GM12878 (cell line): ENCODE measurements around the gene SYCE1L. TPM values are rescaled to one million over a fixed set of nuclear protein-coding genes. Genes with fewer than 3 reads are reported as not detected.

Experiments
- ATAC-seq: fragments of 200-7000 bp; cut with Tn5 transposase; 3 replicates; pipeline ENCODE4 v1.9.1; 2020; ENCODE audit warnings: mild to moderate bottlenecking, moderate library complexity
- BruUV-seq: library from RNA; stranded (reverse); fragments of 400-500 nt; replicated peaks from 2 replicates; lab custom pipeline; 2021; lab: Mats Ljungman, UMichigan
- CTCF ChIA-PET: fragments of 300-600 bp; sonication (Branson Sonifier 250); formaldehyde crosslinking; extraction: SDS; loops from one replicate; lab custom pipeline; 2021; ENCODE audit warnings: inconsistent platforms; lab: Yijun Ruan, JAX
- POLR2A ChIA-PET: fragments of 350-600 bp; formaldehyde crosslinking; extraction: SDS; loops from one replicate; lab custom pipeline; 2021; ENCODE audit warnings: inconsistent platforms; lab: Charles Lee
- RAD21 ChIA-PET: fragments of 300-600 bp; sonication (Branson Sonifier 250); formaldehyde crosslinking; loops from one replicate; lab custom pipeline; 2023; ENCODE audit warnings: antibody characterized with exemption; ENCODE audit not compliant: unreplicated experiment; lab: Charles Lee
- SMC1A ChIA-PET: fragments of 300-600 bp; sonication (Branson Sonifier 250); formaldehyde crosslinking; loops from one replicate; lab custom pipeline; 2023; ENCODE audit not compliant: unreplicated experiment, uncharacterized antibody; lab: Charles Lee
- DNase-seq: peaks from one replicate; pipeline ENCODE4 v3.0.0-alpha.2; 2011; ENCODE audit warnings: low read depth, low spot score
- FAIRE-seq: peaks from 3 replicates; lab custom pipeline; 2011; peaks lifted over from hg19 to GRCh38; lab: Jason Lieb, UNC
- H2AFZ ChIP-seq: 2 replicates; pipeline ENCODE4 v1.6.0; 2011; ENCODE audit warnings: low read depth, low read length, control low read depth; ENCODE audit not compliant: control insufficient read depth
- H3K27ac ChIP-seq: 2 replicates; pipeline ENCODE4 v1.5.1; 2011; ENCODE audit warnings: control low read depth; ENCODE audit not compliant: control insufficient read depth, insufficient read depth
- H3K27me3 ChIP-seq, 2 experiments: replicated peaks in 1 of 2; 2 replicates each; pipeline versions ENCODE4 v1.6.0 to v1.6.1; 2011; ENCODE audit warnings: low read length in 1 of 2; ENCODE audit not compliant: control insufficient read depth in 2 of 2, insufficient read depth in 2 of 2
- H3K36me3 ChIP-seq, 2 experiments: 2 replicates each; pipeline ENCODE4 v1.5.1; 2011; ENCODE audit warnings: low read length in 1 of 2; ENCODE audit not compliant: control insufficient read depth in 2 of 2, insufficient read depth in 2 of 2
- H3K4me1 ChIP-seq: 2 replicates; pipeline ENCODE4 v1.6.1; 2011; ENCODE audit warnings: mild to moderate bottlenecking, low read length, moderate library complexity, mixed read lengths; ENCODE audit not compliant: control insufficient read depth, insufficient read depth
- H3K4me2 ChIP-seq: 2 replicates; pipeline ENCODE4 v1.6.0; 2011; ENCODE audit warnings: control low read depth; ENCODE audit not compliant: control insufficient read depth, insufficient read depth
- H3K4me3 ChIP-seq: fragments of 200-600 bp; sonication (generic); 2 replicates; pipeline ENCODE4 v1.5.1; 2016
- H3K79me2 ChIP-seq: 2 replicates; pipeline ENCODE4 v1.6.0; 2011; ENCODE audit warnings: low read length; ENCODE audit not compliant: control insufficient read depth, insufficient read depth
- H3K9ac ChIP-seq: 2 replicates; pipeline ENCODE4 v1.8.0; 2011; ENCODE audit warnings: low read length, control low read depth, mixed read lengths; ENCODE audit not compliant: control insufficient read depth, insufficient read depth
- H3K9me3 ChIP-seq: replicated peaks from 3 replicates; pipeline ENCODE4 v1.5.1; 2011; ENCODE audit warnings: mild to moderate bottlenecking, low read length; ENCODE audit not compliant: control insufficient read depth, insufficient read depth
- H4K20me1 ChIP-seq: 2 replicates; pipeline ENCODE4 v1.6.0; 2011; ENCODE audit not compliant: control insufficient read depth, insufficient read depth
- HDAC2 ChIP-seq: fragments of 200-600 bp; sonication (generic); IDR thresholded peaks from 2 replicates; pipeline ENCODE4 v1.6.1; 2017
- IRF4 ChIP-seq: IDR thresholded peaks from 2 replicates; pipeline ENCODE4 v1.6.1; 2011; ENCODE audit warnings: low read depth, low read length
- MTA2 ChIP-seq: fragments of 450-650 bp; IDR thresholded peaks from 2 replicates; pipeline ENCODE4 v1.6.1; 2016; ENCODE audit warnings: low read depth, mild to moderate bottlenecking, moderate library complexity
- WGBS: methylation state at CpG from one replicate; pipeline ENCODE4 v1.1.6; 2016; ENCODE audit warnings: low lambda C conversion rate; ENCODE audit not compliant: insufficient replicate concordance, insufficient coverage; ENCODE audit errors: missing lambda C conversion rate; 5-methylcytosine and 5-hydroxymethylcytosine counted together
- in situ Hi-C: fragments of 300-500 bp; cut with MboI; formaldehyde crosslinking; loops from 9 replicates; pipeline ENCODE4 v1.14.3; 2018; ENCODE audit warnings: mixed read lengths
- intact Hi-C: fragments of 100-400 bp; cut with micrococcal nuclease; formaldehyde crosslinking; loops from one replicate; pipeline ENCODE4 v1.14.2; 2022; ENCODE audit not compliant: unreplicated experiment
- polyA plus RNA-seq, 11 experiments: library from polyadenylated mRNA; depleted of rRNA in 4 of 11; unstranded in 6 of 11; stranded (reverse) in 5 of 11; fragments of >200 nt; fragmentation: Nextera tagmentation in 4 of 11; fragmentation: Illumina TruSeq in 1 of 11; extraction: Ambion mirVana in 4 of 11; extraction: Trizol in 1 of 11; gene quantifications; 1 replicate in 1 of 11; 2 replicates in 10 of 11; pipeline versions ENCODE4 v1.2.1 to v1.2.3, GENCODE V29; 2011 to 2016; ENCODE audit warnings: inconsistent platforms in 2 of 11, missing spikeins in 2 of 11, low read depth in 1 of 11
- total RNA-seq, 4 experiments: library from RNA; depleted of rRNA in 3 of 4; stranded (reverse); fragments of >200 nt in 3 of 4; fragmentation: Illumina TruSeq in 1 of 4; extraction: Trizol in 1 of 4; gene quantifications; 2 replicates each; pipeline versions ENCODE4 v1.2.1 to v1.2.3, GENCODE V29; 2013 to 2021
- TF ChIP-seq, protein P1 (sequence below): IDR thresholded peaks from 2 replicates; pipeline ENCODE4 v1.6.1; 2011; ENCODE audit warnings: borderline replicate concordance, low read depth, mild to moderate bottlenecking, moderate library complexity, low read length; ENCODE audit not compliant: insufficient read depth, poor library complexity, severe bottlenecking

SYCE1L gene
- total and polyA plus RNA-seq, 10 of the 15 experiments (the other 5 are each of a cell fraction or from before 2014, with no cell fraction given), result 0.35 to 4.6 (median 0.91) TPM; not detected in 5

DNA sequence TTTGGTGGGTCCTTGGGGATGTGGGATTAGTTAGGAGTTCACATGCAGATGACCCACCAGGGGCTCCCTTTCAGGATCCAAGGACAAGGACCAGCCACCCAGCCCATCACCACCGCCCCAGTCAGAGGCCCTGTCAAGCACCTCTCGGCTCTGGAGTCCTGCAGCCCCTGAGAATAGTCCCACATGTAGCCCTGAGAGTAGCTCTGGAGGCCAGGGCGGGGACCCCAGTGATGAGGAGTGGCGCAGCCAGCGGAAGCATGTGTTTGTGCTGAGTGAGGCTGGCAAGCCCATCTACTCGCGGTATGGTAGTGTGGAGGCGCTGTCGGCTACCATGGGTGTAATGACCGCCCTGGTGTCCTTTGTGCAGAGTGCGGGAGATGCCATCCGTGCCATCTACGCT is 5.8 kb upstream of the SYCE1L start:
- BruUV-seq, result no TSS peak
- Histone ChIP-seq H2AFZ (no peak overlapping the region), H3K4me3 (no peak overlapping the region; the same call in 1 of the 2 replicates), H3K4me1 (no peaks in the 10 kb centered on the region; the same call in 1 of the 2 replicates), H4K20me1 (no peaks in the 10 kb centered on the region), H3K9me3 (no peaks in the 10 kb centered on the region), H3K27ac (no peak overlapping the region), H3K79me2 (peaks cover 29% of the 10 kb centered on the region), H3K4me2 (peak overlapping the region; percentile 86; the same call in 1 of the 2 replicates), H3K27me3 (no peaks in the 10 kb centered on the region), H3K36me3 (peaks cover 14 to 18% of the 10 kb centered on the region in 2 experiments), H3K9ac (no peak overlapping the region)
- DNase-seq (no peak), ATAC-seq (no peak), FAIRE-seq (no peak)
- ChIA-PET RAD21 (no interaction called here), CTCF (no interaction called here), SMC1A (no interaction called here), POLR2A (no interaction called here)
- 98% methylated on average over 13 of the region's 13 CpGs for WGBS
- intact Hi-C loops (loop anchor here (10.0 kb wide), 1 partner anchor 1539 kb away; no protein-coding TSS in a partner anchor), in situ Hi-C loops (loop anchor here (5.0 to 25.0 kb wide), 2 partner anchors 1546 to 1731 kb away; partner anchors contain the start of genes KARS1, TERF2IP and TMEM170A)
- no peak for TF ChIP-seq MTA2
- no peak for TF ChIP-seq HDAC2

DNA sequence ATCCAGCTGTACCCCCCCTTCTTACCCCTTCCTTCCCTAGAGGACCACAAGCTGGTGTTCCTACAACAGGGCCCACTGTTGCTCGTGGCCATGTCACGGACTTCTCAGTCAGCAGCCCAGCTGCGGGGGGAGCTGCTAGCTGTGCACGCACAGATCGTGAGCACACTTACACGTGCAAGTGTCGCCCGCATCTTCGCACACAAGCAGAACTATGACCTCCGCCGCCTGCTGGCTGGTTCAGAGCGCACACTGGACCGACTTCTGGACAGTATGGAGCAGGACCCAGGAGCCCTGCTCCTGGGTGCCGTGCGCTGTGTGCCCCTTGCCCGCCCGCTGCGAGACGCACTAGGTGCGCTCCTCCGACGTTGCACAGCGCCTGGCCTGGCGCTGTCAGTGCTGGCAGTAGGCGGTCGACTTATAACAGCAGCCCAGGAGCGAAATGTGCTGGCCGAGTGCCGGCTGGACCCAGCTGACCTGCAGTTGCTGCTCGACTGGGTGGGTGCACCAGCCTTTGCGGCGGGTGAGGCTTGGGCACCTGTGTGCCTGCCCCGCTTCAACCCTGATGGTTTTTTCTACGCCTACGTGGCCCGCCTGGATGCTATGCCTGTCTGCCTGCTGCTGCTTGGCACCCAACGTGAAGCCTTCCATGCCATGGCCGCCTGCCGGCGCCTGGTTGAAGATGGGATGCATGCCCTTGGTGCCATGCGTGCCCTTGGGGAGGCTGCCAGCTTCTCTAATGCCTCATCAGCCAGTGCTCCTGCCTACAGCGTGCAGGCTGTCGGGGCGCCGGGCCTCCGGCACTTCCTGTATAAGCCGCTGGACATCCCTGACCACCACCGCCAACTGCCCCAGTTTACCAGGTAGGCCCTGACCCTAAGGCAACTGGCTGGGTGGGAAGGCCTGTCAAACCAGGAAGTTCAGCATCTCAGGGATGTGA is 4.6 kb upstream of the SYCE1L start:
- in situ Hi-C loops (loop anchor here (5.0 to 25.0 kb wide), 2 partner anchors 1547 to 1732 kb away; partner anchors contain the start of genes KARS1, TERF2IP and TMEM170A), intact Hi-C loops (loop anchor here (10.0 kb wide), 1 partner anchor 1540 kb away; no protein-coding TSS in a partner anchor)
- H3K4me2 ChIP-seq, result no peak overlapping the region
- H3K36me3 ChIP-seq, result peaks cover 18 to 20% of the 10 kb centered on the region in 2 experiments
- no peaks in the 10 kb centered on the region for H3K27me3 ChIP-seq
- ChIA-PET POLR2A (no interaction called here), CTCF (no interaction called here), RAD21 (no interaction called here), SMC1A (no interaction called here)
- TF ChIP-seq, protein P1, sequence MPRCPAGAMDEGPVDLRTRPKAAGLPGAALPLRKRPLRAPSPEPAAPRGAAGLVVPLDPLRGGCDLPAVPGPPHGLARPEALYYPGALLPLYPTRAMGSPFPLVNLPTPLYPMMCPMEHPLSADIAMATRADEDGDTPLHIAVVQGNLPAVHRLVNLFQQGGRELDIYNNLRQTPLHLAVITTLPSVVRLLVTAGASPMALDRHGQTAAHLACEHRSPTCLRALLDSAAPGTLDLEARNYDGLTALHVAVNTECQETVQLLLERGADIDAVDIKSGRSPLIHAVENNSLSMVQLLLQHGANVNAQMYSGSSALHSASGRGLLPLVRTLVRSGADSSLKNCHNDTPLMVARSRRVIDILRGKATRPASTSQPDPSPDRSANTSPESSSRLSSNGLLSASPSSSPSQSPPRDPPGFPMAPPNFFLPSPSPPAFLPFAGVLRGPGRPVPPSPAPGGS, result peak; percentile 34
- TF ChIP-seq IRF4, result no peak
- no peaks in the 10 kb centered on the region; the same call in 1 of the 2 replicates for H3K4me1 ChIP-seq
- H3K79me2 ChIP-seq, result peaks cover 29% of the 10 kb centered on the region
- no peak overlapping the region for H3K27ac ChIP-seq
- 98% methylated on average over 41 of the region's 48 CpGs for WGBS
- H3K4me3 ChIP-seq, result no peak overlapping the region
- DNase-seq (no peak), ATAC-seq (no peak), FAIRE-seq (no peak)
- no peaks in the 10 kb centered on the region for H4K20me1 ChIP-seq
- BruUV-seq, result no TSS peak
- H2AFZ ChIP-seq, result no peak overlapping the region
- no peaks in the 10 kb centered on the region for H3K9me3 ChIP-seq
- H3K9ac ChIP-seq, result no peak overlapping the region
